Dermis microvascular lymphatic vessel endothelial cell (primary cell): Measurements from ENCODE around the gene RSAD1. TPM values are rescaled to one million over a fixed set of nuclear protein-coding genes. Genes with fewer than 3 reads are reported as not detected.

Experiments
- total RNA-seq: library from RNA; depleted of rRNA; stranded (reverse); fragments of >200 nt; gene quantifications from 2 replicates; pipeline ENCODE4 v1.2.1, GENCODE V29; 2014

RSAD1 gene
- total RNA-seq, 1 donor from 2014 or later, result 12.5 TPM

Other genes with a start within 250 kb of the RSAD1 start
- gene TMEM92, start 204.4 kb upstream of the RSAD1 start, total RNA-seq, result under 0.01 TPM in 1 of 2 replicates, not detected in the other
- 16.6 and 20.2 TPM in 2 replicates for gene XYLT2, start 132.7 kb upstream of the RSAD1 start, total RNA-seq
- 48.3 and 59.8 TPM in 2 replicates for gene MRPL27, start 105.7 kb upstream of the RSAD1 start, total RNA-seq
- gene EME1, start 105.6 kb upstream of the RSAD1 start, total RNA-seq, result 1.3 and 2.6 TPM in 2 replicates
- 105 and 116 TPM in 2 replicates for gene LRRC59, start 81.3 kb upstream of the RSAD1 start, total RNA-seq
- 5.8 and 7.5 TPM in 2 replicates for gene ACSF2, start 52.6 kb upstream of the RSAD1 start, total RNA-seq
- gene CHAD, start 10.0 kb upstream of the RSAD1 start, total RNA-seq, result not detected in 2 replicates
- 0.13 and 0.26 TPM in 2 replicates for gene MYCBPAP, start 29.6 kb downstream of the RSAD1 start, total RNA-seq
- 0.13 TPM in 1 of 2 replicates, not detected in the other for gene EPN3, start 53.9 kb downstream of the RSAD1 start, total RNA-seq
- gene SPATA20, start 68.3 kb downstream of the RSAD1 start, total RNA-seq, result 37.2 and 42.2 TPM in 2 replicates
- not detected in 2 replicates for gene CACNA1G, start 81.9 kb downstream of the RSAD1 start, total RNA-seq
- 0.13 and 0.90 TPM in 2 replicates for gene ABCC3, start 156.0 kb downstream of the RSAD1 start, total RNA-seq
- gene ANKRD40, start 229.1 kb downstream of the RSAD1 start, total RNA-seq, result 26.7 and 27.0 TPM in 2 replicates
- 13.9 and 14.2 TPM in 2 replicates for gene LUC7L3, start 240.7 kb downstream of the RSAD1 start, total RNA-seq